PC-3 (cell line): Measurements from ENCODE around the gene TUBA3E. TPM values are rescaled to one million over a fixed set of nuclear protein-coding genes. Genes with fewer than 3 reads are reported as not detected.
A peak's percentile ranks its signal among the peaks of the same experiment; 100 is the strongest.
"Not testable (repeated sequence)": the region's sequence is repeated elsewhere in the genome, so short reads cannot be mapped to it uniquely, and the experiment has no call there.

Source experiments
- ATAC-seq: fragments of 200-7000 bp; cut with Tn5 transposase; 2 replicates; pipeline ENCODE4 v1.9.1; 2020; ENCODE audit warnings: mild to moderate bottlenecking, moderate library complexity
- BruUV-seq: library from RNA; stranded (reverse); fragments of 400-500 nt; replicated peaks from 2 replicates; lab custom pipeline; 2021; lab: Mats Ljungman, UMichigan
- CTCF ChIA-PET: fragments of 300-600 bp; sonication (Branson Sonifier 250); formaldehyde crosslinking; loops from one replicate; lab custom pipeline; 2022; ENCODE audit warnings: antibody characterized with exemption; lab: Charles Lee
- POLR2A ChIA-PET: fragments of 300-600 bp; sonication (Branson Sonifier 250); formaldehyde crosslinking; loops from one replicate; lab custom pipeline; 2022; ENCODE audit warnings: antibody characterized with exemption; ENCODE audit not compliant: unreplicated experiment; lab: Charles Lee
- DNase-seq: peaks from one replicate; pipeline ENCODE4 v3.0.0-alpha.2; 2015
- H2AFZ ChIP-seq: fragments of 300-600 bp; sonication (generic); 2 replicates; pipeline ENCODE4 v1.6.0; 2016; ENCODE audit warnings: antibody characterized with exemption, low read length
- H3F3A ChIP-seq: fragments of 300-600 bp; sonication (generic); one replicate; pipeline ENCODE4 v1.6.0; 2017; ENCODE audit warnings: antibody characterized with exemption, low read length, control low read depth, mild to moderate bottlenecking; ENCODE audit not compliant: unreplicated experiment
- H3K27ac ChIP-seq: fragments of 300-600 bp; sonication (generic); 2 replicates; pipeline ENCODE4 v1.5.1; 2016; ENCODE audit warnings: mild to moderate bottlenecking, low read length
- H3K27me3 ChIP-seq: fragments of 300-600 bp; sonication (generic); 2 replicates; pipeline ENCODE4 v1.6.1; 2016; ENCODE audit warnings: low read length, mixed read lengths
- H3K36me3 ChIP-seq: fragments of 300-600 bp; sonication (generic); 2 replicates; pipeline ENCODE4 v1.6.1; 2016; ENCODE audit warnings: low read depth, mixed run types, low read length, mixed read lengths
- H3K4me1 ChIP-seq: fragments of 300-600 bp; sonication (generic); 2 replicates; pipeline ENCODE4 v1.5.1; 2016; ENCODE audit warnings: low read length; ENCODE audit not compliant: insufficient read depth
- H3K4me2 ChIP-seq: fragments of 300-600 bp; sonication (generic); 2 replicates; pipeline ENCODE4 v1.6.0; 2016; ENCODE audit warnings: low read length
- H3K4me3 ChIP-seq: fragments of 300-600 bp; sonication (generic); 2 replicates; pipeline ENCODE4 v1.5.1; 2016; ENCODE audit warnings: mild to moderate bottlenecking, low read length, mixed read lengths
- H3K79me2 ChIP-seq: fragments of 300-600 bp; sonication (generic); 2 replicates; pipeline ENCODE4 v1.6.1; 2017; ENCODE audit warnings: low read length, mixed read lengths
- H3K9ac ChIP-seq: fragments of 300-600 bp; sonication (generic); 2 replicates; pipeline ENCODE4 v1.6.0; 2016; ENCODE audit warnings: mild to moderate bottlenecking, low read length
- H3K9me2 ChIP-seq: fragments of 300-600 bp; sonication (generic); replicated peaks from 2 replicates; pipeline ENCODE4 v1.6.1; 2016; ENCODE audit warnings: mixed run types, low read length, mixed read lengths
- H3K9me3 ChIP-seq: fragments of 300-600 bp; sonication (generic); 2 replicates; pipeline ENCODE4 v1.6.1; 2016; ENCODE audit warnings: low read length, mixed read lengths
- H4K20me1 ChIP-seq: fragments of 300-600 bp; sonication (generic); 2 replicates; pipeline ENCODE4 v1.6.1; 2016; ENCODE audit warnings: low read length, mixed read lengths
- EZH2 ChIP-seq: fragments of 300-600 bp; sonication (generic); IDR thresholded peaks from one replicate; pipeline ENCODE4 v1.6.1; 2017; ENCODE audit warnings: antibody characterized with exemption, mild to moderate bottlenecking, low read length; ENCODE audit not compliant: unreplicated experiment
- EZH2phosphoT487 ChIP-seq: fragments of 300-600 bp; sonication (generic); IDR thresholded peaks from 2 replicates; pipeline ENCODE4 v1.6.1; 2018; ENCODE audit warnings: mild to moderate bottlenecking, antibody characterized with exemption, low read length, borderline replicate concordance
- intact Hi-C: fragments of 100-400 bp; cut with micrococcal nuclease; formaldehyde crosslinking; loops from 2 replicates; pipeline ENCODE4 v1.9.0; 2023
- total RNA-seq: library from RNA; depleted of rRNA; stranded (reverse); fragments of >200 nt; gene quantifications from 2 replicates; pipeline ENCODE4 v1.2.3, GENCODE V29; 2014
- TF ChIP-seq, protein P1 (sequence below): fragments of 300-600 bp; sonication (generic); conservative IDR thresholded peaks from 2 replicates; pipeline ENCODE4 v1.5.1; 2017; ENCODE audit warnings: antibody characterized with exemption, low read depth, mild to moderate bottlenecking, low read length

The TUBA3E gene
- total RNA-seq, 1 experiment from 2014 or later = not detected

DNA sequence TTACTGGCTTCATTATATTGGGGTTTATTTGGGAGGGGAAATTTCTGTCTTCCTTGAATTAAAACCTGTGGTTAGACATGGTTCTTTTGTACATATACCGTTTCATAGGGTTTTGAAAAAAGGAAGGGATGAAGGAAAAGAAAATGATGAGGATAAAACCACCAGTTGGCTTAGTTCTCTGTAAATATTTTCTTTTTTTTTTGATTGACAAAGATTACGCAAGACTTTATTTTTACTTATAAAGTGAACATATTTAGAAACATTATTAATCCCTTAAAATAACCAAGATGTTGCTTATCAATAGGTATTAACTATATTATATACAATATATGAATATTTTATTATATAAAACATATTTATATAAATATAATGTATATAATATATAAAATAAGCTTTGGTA lies 45.1 kb upstream of the TUBA3E start:
- POLR2A ChIA-PET = no interaction called here
- intact Hi-C loops = no loop called here

GRCh38 chr2:130241041-130241707 lies 42.9 kb upstream of the TUBA3E start:
- TF ChIP-seq, protein P1, sequence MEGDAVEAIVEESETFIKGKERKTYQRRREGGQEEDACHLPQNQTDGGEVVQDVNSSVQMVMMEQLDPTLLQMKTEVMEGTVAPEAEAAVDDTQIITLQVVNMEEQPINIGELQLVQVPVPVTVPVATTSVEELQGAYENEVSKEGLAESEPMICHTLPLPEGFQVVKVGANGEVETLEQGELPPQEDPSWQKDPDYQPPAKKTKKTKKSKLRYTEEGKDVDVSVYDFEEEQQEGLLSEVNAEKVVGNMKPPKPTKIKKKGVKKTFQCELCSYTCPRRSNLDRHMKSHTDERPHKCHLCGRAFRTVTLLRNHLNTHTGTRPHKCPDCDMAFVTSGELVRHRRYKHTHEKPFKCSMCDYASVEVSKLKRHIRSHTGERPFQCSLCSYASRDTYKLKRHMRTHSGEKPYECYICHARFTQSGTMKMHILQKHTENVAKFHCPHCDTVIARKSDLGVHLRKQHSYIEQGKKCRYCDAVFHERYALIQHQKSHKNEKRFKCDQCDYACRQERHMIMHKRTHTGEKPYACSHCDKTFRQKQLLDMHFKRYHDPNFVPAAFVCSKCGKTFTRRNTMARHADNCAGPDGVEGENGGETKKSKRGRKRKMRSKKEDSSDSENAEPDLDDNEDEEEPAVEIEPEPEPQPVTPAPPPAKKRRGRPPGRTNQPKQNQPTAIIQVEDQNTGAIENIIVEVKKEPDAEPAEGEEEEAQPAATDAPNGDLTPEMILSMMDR = no peak
- no peak for TF ChIP-seq EZH2phosphoT487
- no peak for TF ChIP-seq EZH2
- peaks cover 5% of the 10 kb centered on the region for H3F3A ChIP-seq
- no peaks in the 10 kb centered on the region for H3K9me3 ChIP-seq
- no peak overlapping the region for H3K9ac ChIP-seq
- H3K4me3 ChIP-seq = no peak overlapping the region
- no TSS peak for BruUV-seq
- ChIA-PET CTCF (interaction anchor here (0.6 to 0.7 kb wide), 2 partner anchors 115 to 223 kb away, joined by 3 to 13 read pairs; partner anchors contain the start of gene PTPN18), POLR2A (interaction anchor here (0.6 to 0.7 kb wide), 4 partner anchors 59 to 583 kb away, joined by 3 to 9 read pairs (median 4); a partner anchor contains a TSS)
- ATAC-seq = peak; percentile 100
- intact Hi-C loops = loop anchor here (1.0 to 2.0 kb wide), 3 partner anchors 60 to 92 kb away; partner anchors contain the start of gene SMPD4
- H3K27ac ChIP-seq = 0 out of 2 replicates have a peak overlapping the region, but pooled peaks have one; percentile 2
- no peaks in the 10 kb centered on the region for H3K36me3 ChIP-seq
- no peaks in the 10 kb centered on the region for H3K27me3 ChIP-seq
- no peaks in the 10 kb centered on the region for H3K79me2 ChIP-seq
- peak; percentile 95 for DNase-seq
- peak overlapping the region; percentile 1; the same call in 1 of the 2 replicates for H3K4me2 ChIP-seq
- no peak overlapping the region for H2AFZ ChIP-seq
- no peaks in the 10 kb centered on the region for H4K20me1 ChIP-seq
- H3K4me1 ChIP-seq = peaks cover 10% of the 10 kb centered on the region
- no peaks in the 10 kb centered on the region for H3K9me2 ChIP-seq

More for the DNA sequence above, 45.1 kb upstream of the TUBA3E start:
- BruUV-seq = no TSS peak
- TF ChIP-seq EZH2 (no peak), EZH2phosphoT487 (no peak)
- TF ChIP-seq, protein P1 = no peak
- ATAC-seq (no peak), DNase-seq (no peak)
- no peak overlapping the region for H3K27ac ChIP-seq
- H3K9me2 ChIP-seq = no peaks in the 10 kb centered on the region
- CTCF ChIA-PET = no interaction called here
- H3K4me3 ChIP-seq = no peak overlapping the region
- no peak overlapping the region for H2AFZ ChIP-seq
- peaks cover 5% of the 10 kb centered on the region for H3F3A ChIP-seq
- no peak overlapping the region for H3K9ac ChIP-seq
- H3K79me2 ChIP-seq = no peaks in the 10 kb centered on the region
- no peaks in the 10 kb centered on the region for H3K36me3 ChIP-seq
- no peaks in the 10 kb centered on the region for H4K20me1 ChIP-seq
- peaks cover 10% of the 10 kb centered on the region for H3K4me1 ChIP-seq
- no peak overlapping the region for H3K4me2 ChIP-seq
- peaks cover 7% of the 10 kb centered on the region; the same call in 1 of the 2 replicates for H3K27me3 ChIP-seq
- H3K9me3 ChIP-seq = no peaks in the 10 kb centered on the region

DNA sequence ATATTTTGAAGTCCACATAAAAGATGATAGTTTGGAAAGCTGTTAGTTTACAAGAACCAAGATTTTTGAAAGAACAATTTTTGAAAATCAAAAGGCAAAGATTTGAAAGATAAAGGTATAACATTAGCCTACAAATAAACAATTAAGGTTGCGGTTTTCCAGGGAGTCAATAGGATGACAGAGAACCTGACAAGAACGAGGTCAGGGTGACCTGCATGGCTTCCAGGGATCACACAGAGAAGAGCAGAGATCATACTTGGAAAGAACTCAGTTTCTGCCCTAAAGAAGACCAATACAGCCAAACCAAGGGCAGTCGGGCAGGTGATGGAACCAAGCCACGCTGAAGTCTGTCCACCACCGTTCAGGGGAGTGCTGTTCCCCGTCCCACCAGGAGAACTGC lies 41.3 kb upstream of the TUBA3E start:
- CTCF ChIA-PET, H3K36me3 ChIP-seq, H3F3A ChIP-seq, BruUV-seq, H2AFZ ChIP-seq, intact Hi-C loops, H3K4me2 ChIP-seq, H3K27me3 ChIP-seq, H3K79me2 ChIP-seq, H3K4me1 ChIP-seq, H3K27ac ChIP-seq, H4K20me1 ChIP-seq, DNase-seq, H3K9me3 ChIP-seq, H3K4me3 ChIP-seq, POLR2A ChIA-PET, H3K9ac ChIP-seq, H3K9me2 ChIP-seq, ATAC-seq: not testable (repeated sequence)

DNA sequence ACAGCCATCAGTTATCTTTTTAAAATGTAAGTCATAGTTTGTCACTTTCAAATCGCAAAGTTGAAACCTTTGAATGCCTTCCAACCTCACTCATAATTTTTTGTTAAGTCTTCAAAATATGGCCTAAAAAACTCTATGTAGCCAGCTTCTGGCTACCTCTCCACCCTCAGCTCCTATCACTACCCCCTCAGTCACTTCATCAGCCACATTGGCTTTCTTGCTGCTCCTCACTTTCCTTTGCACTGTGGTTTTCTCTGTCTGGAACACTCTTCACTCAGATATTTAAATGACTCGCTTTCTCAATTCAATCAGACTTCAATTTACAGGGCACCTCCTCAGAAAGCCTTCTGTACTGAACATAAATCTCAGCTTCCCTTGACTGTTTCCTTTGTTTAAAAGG lies 34.8 kb upstream of the TUBA3E start:
- H3K4me3 ChIP-seq, H4K20me1 ChIP-seq, intact Hi-C loops, BruUV-seq, ATAC-seq, H3K27me3 ChIP-seq, H3K4me2 ChIP-seq, H3K36me3 ChIP-seq, H2AFZ ChIP-seq, H3K79me2 ChIP-seq, H3K27ac ChIP-seq, DNase-seq, H3K9me3 ChIP-seq, H3K4me1 ChIP-seq, H3K9me2 ChIP-seq, H3K9ac ChIP-seq, CTCF ChIA-PET, POLR2A ChIA-PET, H3F3A ChIP-seq: not testable (repeated sequence)
